Activated T-helper 2 cell treated with anti-CD3 and anti-CD28 coated beads, Interferon-gamma antibody, Interleukin-2, Interleukin-4, amounts not matched to agents 10 μg/mL and 5 μg/mL and 100 μg/mL, durations not matched to agents 14 hours and 24 hours and 36 hours (primary cell): ENCODE data around the gene HSDL2. TPM values are rescaled to one million over a fixed set of nuclear protein-coding genes. Genes with fewer than 3 reads are reported as not detected.
A peak's percentile ranks its signal among the peaks of the same experiment; 100 is the strongest.

Experiments
- DNase-seq: peaks from one replicate; pipeline ENCODE4 v3.0.0; 2021; ENCODE audit warnings: low spot score
- H3K27ac Mint-ChIP-seq: one replicate; pipeline ENCODE4 v1.8.0; 2021; ENCODE audit warnings: mixed read lengths
- H3K27me3 Mint-ChIP-seq: one replicate; pipeline ENCODE4 v1.8.0; 2021; ENCODE audit warnings: low read depth, mixed read lengths
- H3K36me3 Mint-ChIP-seq: one replicate; pipeline ENCODE4 v1.8.0; 2021; ENCODE audit warnings: low read depth, mixed read lengths
- H3K4me1 Mint-ChIP-seq: one replicate; pipeline ENCODE4 v1.8.0; 2021; ENCODE audit warnings: low read depth, mixed read lengths
- H3K4me3 Mint-ChIP-seq: one replicate; pipeline ENCODE4 v1.8.0; 2021; ENCODE audit warnings: low read depth, mild to moderate bottlenecking, moderate library complexity, mixed read lengths
- H3K9me3 Mint-ChIP-seq: one replicate; pipeline ENCODE4 v1.8.0; 2021; ENCODE audit warnings: mixed read lengths
- intact Hi-C: fragments of 100-400 bp; cut with micrococcal nuclease; formaldehyde crosslinking; loops from one replicate; pipeline ENCODE4 v1.15.1; 2023
- total RNA-seq: library from RNA; stranded (reverse); gene quantifications from 2 replicates; pipeline ENCODE4 v1.2.3, GENCODE V29; 2022

The HSDL2 gene
- total RNA-seq, 1 donor from 2014 or later: 21.8 TPM

DNA sequence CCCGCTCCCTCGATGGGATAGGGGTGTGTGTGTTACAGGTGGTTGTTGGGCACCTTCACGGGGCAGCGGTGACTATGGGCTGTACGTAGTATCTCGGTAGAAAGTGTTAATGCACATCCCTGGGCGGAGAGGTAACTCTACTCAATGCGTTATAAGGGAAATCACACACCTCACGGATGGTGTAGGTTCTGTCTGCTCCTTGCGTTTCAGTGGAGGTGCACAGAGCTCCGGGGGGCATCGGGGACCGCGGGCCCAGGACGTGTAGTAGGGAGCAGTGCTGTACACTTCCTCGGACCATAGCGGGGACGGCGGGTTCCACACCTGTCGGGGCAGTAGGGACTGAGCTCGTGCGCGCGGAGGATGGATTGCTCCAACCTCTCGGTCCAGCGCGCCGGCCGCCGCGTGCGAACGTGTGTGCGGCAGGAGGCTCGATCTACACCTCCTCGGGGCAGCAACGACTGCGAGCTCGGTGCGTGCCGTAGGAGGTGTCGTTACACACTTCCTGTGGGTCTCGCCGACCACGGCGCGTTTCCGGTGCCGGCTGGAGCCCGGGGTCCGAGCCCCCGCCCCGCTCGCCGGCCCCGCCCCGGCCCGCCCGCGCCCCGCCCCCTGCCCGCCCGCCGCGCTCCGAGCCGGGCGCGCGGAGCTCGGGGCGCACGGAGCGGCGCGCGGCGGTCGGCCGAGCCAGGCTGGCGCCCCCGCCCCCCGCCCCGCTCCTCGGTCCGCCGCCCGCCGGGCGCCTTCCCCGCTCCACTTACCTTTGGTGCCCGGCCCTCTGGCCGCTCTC, 106.5 kb downstream of the HSDL2 start, which contains the start of gene KIAA1958:
Gene KIAA1958, plus strand, starts transcription at position 607 of the 787 bp plus-strand sequence. CDS start 87,254 bp downstream, outside the sequence.
- Mint-ChIP-seq H3K27me3 (no peaks in the 10 kb centered on the region), H3K36me3 (peaks cover 11% of the 10 kb centered on the region), H3K27ac (peak within 1 kb of the TSS; percentile 97), H3K4me3 (peak within 1 kb of the TSS; percentile 98), H3K4me1 (peaks cover 33% of the 10 kb centered on the region), H3K9me3 (no peaks in the 10 kb centered on the region)
- intact Hi-C loops: loop anchor here (1.0 to 10.0 kb wide), 6 partner anchors 106 to 736 kb away; partner anchors contain the start of genes FKBP15, HSDL2, INIP and SLC31A1
- peak; percentile 86 for DNase-seq

DNA sequence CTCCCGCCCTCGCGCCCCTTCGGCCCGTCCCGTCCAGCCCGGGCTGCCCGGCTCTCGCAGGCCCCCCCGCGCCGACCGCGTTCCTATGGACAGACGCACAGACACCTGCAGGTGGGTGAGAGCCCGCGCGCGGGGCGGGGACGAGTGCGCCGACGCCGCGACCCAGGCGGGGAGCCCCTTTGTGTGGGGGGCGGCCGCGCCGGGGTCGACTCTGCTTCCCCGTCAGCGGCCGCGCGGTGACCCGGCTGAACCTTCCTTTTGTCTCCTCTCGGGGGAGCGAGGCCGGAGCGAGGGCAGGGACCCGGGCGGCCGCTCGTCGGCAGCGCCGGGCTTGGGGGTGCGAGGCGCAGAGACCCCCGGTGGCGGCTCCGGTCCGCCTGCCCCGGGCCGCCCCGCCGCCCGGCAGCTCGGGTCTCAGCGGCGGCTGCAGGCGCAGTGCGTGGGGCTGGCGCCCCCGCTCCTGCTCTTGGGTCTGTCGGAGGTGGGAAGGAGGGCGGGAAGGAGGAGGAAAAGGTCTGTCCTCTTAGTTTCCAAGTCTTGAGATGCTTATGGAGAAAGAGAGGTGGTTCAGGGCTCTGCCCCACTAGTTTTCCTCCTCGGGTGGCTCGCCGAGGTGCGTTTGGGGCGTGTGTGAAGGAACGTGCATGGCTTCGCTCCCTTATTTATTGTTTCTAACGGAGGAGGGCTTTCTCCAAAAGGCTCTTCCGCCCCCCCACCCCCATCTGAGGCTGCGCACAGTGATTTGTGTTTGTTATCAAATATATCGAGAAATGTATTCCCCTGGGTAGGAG, 107.3 kb downstream of the HSDL2 start:
- intact Hi-C loops: loop anchor here (1.0 to 10.0 kb wide), 6 partner anchors 106 to 735 kb away; partner anchors contain the start of genes FKBP15, HSDL2, INIP and SLC31A1
- H3K27ac Mint-ChIP-seq: peak overlapping the region; percentile 90
- H3K27me3 Mint-ChIP-seq: no peaks in the 10 kb centered on the region
- H3K36me3 Mint-ChIP-seq: peaks cover 15% of the 10 kb centered on the region
- peaks cover under 1% of the 10 kb centered on the region for H3K9me3 Mint-ChIP-seq
- peaks cover 33% of the 10 kb centered on the region for H3K4me1 Mint-ChIP-seq
- H3K4me3 Mint-ChIP-seq: peak overlapping the region; percentile 96
- peak; percentile 28 for DNase-seq

DNA sequence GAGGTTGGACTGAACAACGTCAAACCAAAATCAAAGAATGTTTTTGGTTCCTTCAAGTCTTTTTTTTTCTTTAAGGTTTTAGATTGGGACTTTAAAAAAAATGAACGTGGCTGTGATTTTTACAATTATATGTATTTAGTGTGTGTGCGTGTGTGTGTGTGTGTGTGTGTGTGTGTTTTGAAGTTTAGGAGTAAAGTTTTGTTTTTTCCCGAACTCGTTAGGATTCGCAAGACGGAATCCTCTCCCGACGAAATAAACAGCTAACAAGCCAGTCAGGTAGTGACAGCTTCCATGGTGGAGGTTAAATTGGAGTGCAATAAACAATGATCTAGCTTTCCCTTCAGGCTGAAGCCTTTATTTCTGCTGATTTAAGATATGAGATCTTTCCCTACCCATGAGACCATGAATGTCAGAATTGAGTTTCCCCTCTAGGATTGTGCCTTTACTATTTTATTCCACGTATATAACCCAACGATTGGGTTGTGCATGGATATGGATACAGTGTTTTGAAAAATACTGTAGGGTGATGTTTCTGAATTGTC, 108.0 kb downstream of the HSDL2 start:
- Mint-ChIP-seq H3K4me3 (peak overlapping the region; percentile 96), H3K27ac (peak overlapping the region; percentile 90), H3K36me3 (peaks cover 22% of the 10 kb centered on the region), H3K9me3 (peaks cover 6% of the 10 kb centered on the region), H3K27me3 (no peaks in the 10 kb centered on the region), H3K4me1 (peaks cover 33% of the 10 kb centered on the region)
- DNase-seq: no peak
- intact Hi-C loops: loop anchor here (1.0 to 10.0 kb wide), 6 partner anchors 107 to 734 kb away; partner anchors contain the start of genes FKBP15, HSDL2, INIP and SLC31A1

DNA sequence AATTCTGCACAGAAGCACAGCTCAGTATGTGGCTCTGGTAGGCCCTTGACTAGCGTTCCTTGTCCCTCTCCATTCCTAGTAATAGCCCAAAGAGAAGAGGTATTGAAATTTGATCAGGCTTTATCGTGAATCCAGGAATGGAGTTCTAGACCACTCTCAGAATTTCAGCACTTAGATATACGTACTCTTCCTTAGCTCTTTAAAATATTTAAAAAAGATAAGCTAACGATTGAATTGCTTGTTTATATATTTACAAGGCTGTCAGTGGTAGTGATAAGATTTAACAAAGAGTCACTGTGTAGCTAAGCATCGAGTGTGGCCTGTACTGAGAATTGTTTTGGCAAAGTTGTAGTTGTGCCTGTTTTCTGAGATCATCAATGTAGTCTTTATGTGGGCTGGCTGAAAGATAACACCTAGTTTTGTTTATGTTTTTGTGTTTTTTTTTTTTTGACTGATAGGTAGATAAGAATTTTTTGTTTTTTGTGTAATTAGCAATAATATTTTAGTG, 109.2 kb downstream of the HSDL2 start:
- intact Hi-C loops: loop anchor here (5.0 to 10.0 kb wide), 4 partner anchors 263 to 733 kb away; partner anchors contain the start of genes FKBP15, SLC31A1 and SNX30
- no peak overlapping the region for H3K4me3 Mint-ChIP-seq
- DNase-seq: no peak
- peaks cover 34% of the 10 kb centered on the region for H3K36me3 Mint-ChIP-seq
- peaks cover 18% of the 10 kb centered on the region for H3K9me3 Mint-ChIP-seq
- H3K4me1 Mint-ChIP-seq: peaks cover 33% of the 10 kb centered on the region
- H3K27ac Mint-ChIP-seq: no peak overlapping the region
- no peaks in the 10 kb centered on the region for H3K27me3 Mint-ChIP-seq

DNA sequence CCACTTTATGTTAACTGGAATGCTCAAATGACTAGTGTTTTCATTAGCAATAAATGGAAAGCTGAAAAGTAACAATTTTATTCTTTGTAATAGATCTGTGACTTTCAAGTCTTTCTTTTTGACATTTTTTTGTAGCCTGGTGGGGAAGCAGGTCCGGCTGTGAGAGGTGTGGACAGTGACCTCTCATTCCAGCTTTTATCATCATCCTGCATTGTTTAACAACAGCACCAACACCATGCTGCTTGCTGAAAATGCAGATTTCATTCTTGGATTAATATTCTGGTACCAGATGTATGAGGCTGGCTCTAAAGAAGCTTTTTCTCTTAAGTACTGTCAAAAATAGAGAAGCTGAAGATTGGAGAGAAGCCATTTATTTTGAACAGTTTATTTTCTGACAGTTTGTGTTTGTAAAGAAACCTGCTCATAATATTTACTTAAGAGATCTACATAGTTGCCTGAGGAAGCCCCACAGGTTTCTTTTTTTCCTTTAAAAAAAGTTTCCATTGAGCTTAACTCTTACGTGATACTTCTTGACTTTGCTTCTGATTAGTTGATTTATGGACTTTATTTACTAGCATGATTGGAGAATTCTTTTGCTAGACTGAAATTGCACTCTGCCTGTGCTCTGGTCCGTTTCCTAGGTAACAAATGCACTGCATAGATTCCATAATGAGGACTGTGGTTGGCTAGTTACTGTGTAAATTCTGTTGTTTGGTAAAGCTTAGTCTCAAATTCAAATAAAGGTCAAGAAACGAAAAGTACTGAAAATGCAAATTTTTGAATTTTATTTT, 110.2 kb downstream of the HSDL2 start:
- Mint-ChIP-seq H3K9me3 (peaks cover 28% of the 10 kb centered on the region), H3K4me3 (no peak overlapping the region), H3K4me1 (peaks cover 31% of the 10 kb centered on the region), H3K27ac (no peak overlapping the region), H3K36me3 (peaks cover 43% of the 10 kb centered on the region), H3K27me3 (no peaks in the 10 kb centered on the region)
- DNase-seq: no peak
- intact Hi-C loops: loop anchor here (5.0 to 10.0 kb wide), 4 partner anchors 262 to 732 kb away; partner anchors contain the start of genes FKBP15, SLC31A1 and SNX30

DNA sequence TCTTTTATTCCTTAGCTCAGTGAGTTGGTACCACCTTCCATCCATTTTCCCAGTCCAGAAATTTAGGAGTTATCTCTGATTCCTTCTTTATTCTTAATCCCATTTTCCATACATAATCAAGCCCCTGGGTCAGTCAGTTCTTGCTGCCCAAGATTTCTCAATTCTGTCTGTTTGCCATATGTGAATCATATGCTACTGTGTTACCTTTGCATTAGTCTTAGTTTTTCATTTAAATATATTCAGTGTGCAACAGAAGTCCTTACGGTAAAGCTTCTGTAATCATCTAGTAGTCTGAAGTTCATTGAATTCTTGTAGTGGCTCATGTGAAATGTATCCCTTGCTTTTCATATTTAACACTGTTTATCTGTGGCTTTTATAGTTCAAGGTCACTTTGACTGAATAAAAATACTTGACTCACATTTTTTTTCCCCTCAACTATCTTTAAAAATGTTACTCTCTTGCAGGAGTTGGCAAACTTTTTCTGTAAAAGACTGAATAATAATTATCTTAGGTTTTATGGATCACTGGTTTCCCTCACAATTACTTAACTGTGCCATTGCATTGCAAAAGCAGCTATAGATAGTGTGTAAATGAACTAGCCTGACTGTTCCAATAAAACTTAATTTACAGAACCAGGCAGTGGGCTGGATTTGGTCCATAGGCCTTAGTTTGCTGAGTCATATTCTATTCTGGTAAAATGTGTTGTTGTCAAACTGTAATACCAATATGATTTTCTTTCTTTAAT, 113.7 kb downstream of the HSDL2 start:
- DNase-seq: no peak
- Mint-ChIP-seq H3K4me3 (no peak overlapping the region), H3K9me3 (peaks cover 35% of the 10 kb centered on the region), H3K27me3 (no peaks in the 10 kb centered on the region), H3K4me1 (peaks cover 12% of the 10 kb centered on the region), H3K36me3 (peaks cover 51% of the 10 kb centered on the region), H3K27ac (no peak overlapping the region)
- intact Hi-C loops: no loop called here

DNA sequence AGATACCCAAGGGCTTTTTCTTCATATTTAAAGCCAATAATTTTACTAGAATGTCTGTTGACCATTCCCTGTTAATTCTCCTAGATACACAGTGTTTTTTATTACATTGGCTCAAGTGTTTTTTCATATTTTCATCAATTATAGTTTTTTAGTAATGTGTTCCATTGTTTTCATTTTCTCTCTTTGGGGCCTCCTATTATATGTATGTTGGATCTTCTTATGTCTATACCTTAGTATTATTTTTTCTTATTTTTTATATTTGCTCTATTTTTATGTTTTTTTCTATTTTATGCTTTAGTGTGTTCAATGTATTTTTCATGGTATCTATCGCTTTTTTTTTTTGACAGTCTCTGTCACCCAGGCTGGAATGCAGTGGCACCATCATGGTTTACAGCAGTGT, 114.2 kb downstream of the HSDL2 start:
- Mint-ChIP-seq H3K4me3 (no peak overlapping the region), H3K27me3 (no peaks in the 10 kb centered on the region), H3K27ac (no peak overlapping the region), H3K36me3 (peaks cover 56% of the 10 kb centered on the region), H3K4me1 (peaks cover 12% of the 10 kb centered on the region), H3K9me3 (peaks cover 35% of the 10 kb centered on the region)
- DNase-seq: no peak
- intact Hi-C loops: no loop called here

DNA sequence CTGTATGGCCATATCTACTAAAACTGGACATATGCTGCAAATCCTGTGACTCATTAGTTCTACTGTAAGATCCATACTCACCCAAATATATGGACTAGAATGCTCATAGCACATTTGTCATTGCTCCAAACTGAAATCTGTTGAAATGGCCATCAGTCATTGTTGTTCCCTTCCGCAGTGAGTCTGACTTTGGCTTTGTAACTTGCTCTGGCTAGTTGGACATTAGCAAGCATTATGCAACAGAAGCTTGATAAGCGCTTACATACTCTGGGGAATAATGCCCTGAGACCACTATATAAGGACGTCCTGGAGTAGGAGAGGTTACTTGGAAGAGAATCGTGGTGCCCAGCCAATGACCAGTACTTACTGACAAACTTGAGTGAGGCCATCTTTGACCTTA, 115.7 kb downstream of the HSDL2 start:
- no peak for DNase-seq
- Mint-ChIP-seq H3K27me3 (no peaks in the 10 kb centered on the region), H3K27ac (no peak overlapping the region), H3K9me3 (peaks cover 35% of the 10 kb centered on the region), H3K36me3 (peaks cover 53% of the 10 kb centered on the region), H3K4me3 (no peak overlapping the region), H3K4me1 (peaks cover 4% of the 10 kb centered on the region)
- intact Hi-C loops: no loop called here

DNA sequence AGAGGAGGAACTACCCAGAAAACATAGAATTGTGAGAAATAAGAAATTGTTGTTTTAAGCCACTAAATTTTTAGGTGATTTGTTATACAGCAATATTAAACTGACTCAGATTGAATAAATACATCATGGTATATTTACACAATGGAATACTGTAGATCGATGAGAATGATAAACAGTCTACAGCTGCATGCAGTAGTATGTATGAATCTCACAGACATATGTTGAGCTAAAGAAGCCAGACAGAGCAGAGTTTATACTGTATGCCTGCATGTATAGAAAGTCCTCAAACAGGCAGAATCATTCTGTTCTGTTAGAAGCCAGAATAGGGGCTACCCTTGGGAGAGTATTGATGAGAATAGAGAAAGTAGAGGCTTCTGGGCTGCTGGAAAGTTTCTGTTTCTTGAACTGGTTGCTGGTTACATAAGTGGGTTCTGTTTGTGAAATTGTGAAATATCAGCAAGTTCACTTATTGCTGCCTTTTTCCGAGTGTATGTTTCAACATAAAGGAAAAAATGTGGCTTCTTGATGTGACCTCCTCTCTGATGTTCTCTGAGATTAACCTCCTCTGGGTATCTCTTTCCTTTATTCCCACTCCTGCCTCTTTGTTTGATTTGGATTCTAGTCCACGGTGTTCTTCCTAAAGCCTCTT, 116.3 kb downstream of the HSDL2 start:
- no peak overlapping the region for H3K4me3 Mint-ChIP-seq
- no peak for DNase-seq
- no peaks in the 10 kb centered on the region for H3K27me3 Mint-ChIP-seq
- intact Hi-C loops: no loop called here
- H3K27ac Mint-ChIP-seq: no peak overlapping the region
- H3K4me1 Mint-ChIP-seq: peaks cover 3% of the 10 kb centered on the region
- peaks cover 50% of the 10 kb centered on the region for H3K36me3 Mint-ChIP-seq
- H3K9me3 Mint-ChIP-seq: peaks cover 35% of the 10 kb centered on the region

DNA sequence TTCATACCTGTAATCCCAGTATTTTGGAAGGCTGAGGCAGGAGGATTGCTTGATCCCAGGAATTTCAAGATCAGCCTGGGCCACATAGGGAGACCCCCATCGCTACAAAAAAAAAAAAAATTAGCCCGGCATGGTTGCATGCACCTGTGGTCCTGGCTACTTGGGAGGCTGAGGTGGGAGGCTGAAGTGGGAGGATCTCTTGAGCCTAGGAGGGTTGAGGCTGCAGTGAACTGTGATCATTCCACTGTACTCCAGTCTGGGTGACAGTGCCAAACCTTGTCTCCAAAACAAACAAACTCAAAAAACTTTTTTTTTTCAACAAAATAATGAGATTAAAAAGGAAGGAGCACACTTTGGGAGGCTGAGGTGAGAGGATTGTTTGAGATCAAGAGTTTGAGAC, 120.9 kb downstream of the HSDL2 start:
- no peaks in the 10 kb centered on the region for H3K9me3 Mint-ChIP-seq
- H3K4me3 Mint-ChIP-seq: no peak overlapping the region
- no peaks in the 10 kb centered on the region for H3K27me3 Mint-ChIP-seq
- H3K27ac Mint-ChIP-seq: no peak overlapping the region
- intact Hi-C loops: no loop called here
- peaks cover 11% of the 10 kb centered on the region for H3K36me3 Mint-ChIP-seq
- DNase-seq: no peak
- H3K4me1 Mint-ChIP-seq: peaks cover 3% of the 10 kb centered on the region

DNA sequence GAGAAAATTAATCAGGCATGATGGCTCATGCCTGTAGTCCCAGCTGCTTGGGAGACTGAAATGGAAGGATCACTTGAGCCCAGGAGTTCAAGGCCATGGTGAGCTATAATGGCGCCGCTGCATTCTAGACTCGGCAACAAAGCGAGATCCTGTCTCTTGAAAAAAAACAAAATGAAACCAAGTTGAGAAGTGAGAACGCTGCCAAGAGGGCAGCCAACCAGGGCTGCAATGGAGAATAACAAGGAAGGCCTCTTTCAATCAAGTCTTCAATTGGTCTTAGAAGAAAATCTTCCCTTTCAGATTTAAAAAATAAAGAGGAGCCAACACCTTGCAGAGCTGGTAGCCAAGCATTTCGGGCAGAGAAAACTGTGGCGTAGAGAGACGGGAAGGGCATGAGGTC, 121.4 kb downstream of the HSDL2 start:
- Mint-ChIP-seq H3K4me3 (no peak overlapping the region), H3K27me3 (no peaks in the 10 kb centered on the region), H3K27ac (no peak overlapping the region), H3K4me1 (peaks cover 3% of the 10 kb centered on the region), H3K9me3 (no peaks in the 10 kb centered on the region), H3K36me3 (peaks cover 10% of the 10 kb centered on the region)
- no peak for DNase-seq
- intact Hi-C loops: no loop called here
